Lung (tissue), 12 donors: ENCODE data around the gene GJA9. TPM values are rescaled to one million over a fixed set of nuclear protein-coding genes. Genes with fewer than 3 reads are reported as not detected.

Source experiments
- ATAC-seq: fragments of 200-7000 bp; cut with Tn5 transposase; one replicate; pipeline ENCODE4 v1.9.1; 2020; ENCODE audit warnings: moderate number of reproducible peaks; ENCODE audit not compliant: insufficient read depth, low FRiP score
- DNase-seq, 3 donors: peaks; one replicate each; pipeline ENCODE4 v3.0.0-alpha.2; 2013 to 2017
- H3K27ac ChIP-seq, 2 donors: one replicate each; pipeline ENCODE4 v1.5.1; 2013; ENCODE audit warnings: mild to moderate bottlenecking in 2 of 2, moderate library complexity in 2 of 2, control low read depth in 1 of 2, inconsistent platforms in 1 of 2, low read depth in 1 of 2, low read length in 1 of 2
- H3K27me3 ChIP-seq, 3 donors: one replicate each; pipeline ENCODE4 v1.5.1; 2013; ENCODE audit warnings: low read length in 2 of 3; ENCODE audit not compliant: control insufficient read depth in 3 of 3, insufficient read depth in 3 of 3
- H3K36me3 ChIP-seq, 4 donors: one replicate each; pipeline ENCODE4 v1.5.1; 2013; ENCODE audit warnings: low read length in 4 of 4, mild to moderate bottlenecking in 1 of 4, moderate library complexity in 1 of 4; ENCODE audit not compliant: control insufficient read depth in 4 of 4, insufficient read depth in 4 of 4
- H3K4me1 ChIP-seq, 5 donors: one replicate each; pipeline ENCODE4 v1.5.1; 2013; ENCODE audit warnings: low read length in 5 of 5, mild to moderate bottlenecking in 2 of 5, moderate library complexity in 1 of 5; ENCODE audit not compliant: control insufficient read depth in 5 of 5, insufficient read depth in 5 of 5
- H3K4me3 ChIP-seq: one replicate; pipeline ENCODE4 v1.5.1; 2013; ENCODE audit warnings: mild to moderate bottlenecking, control low read depth, moderate library complexity
- H3K9ac ChIP-seq, 2 donors: one replicate each; pipeline ENCODE4 v1.5.1; 2013; ENCODE audit warnings: low read length in 2 of 2, control low read depth in 1 of 2; ENCODE audit not compliant: insufficient read depth in 1 of 2
- H3K9me3 ChIP-seq, 4 donors: one replicate each; pipeline ENCODE4 v1.5.1; 2013; ENCODE audit warnings: low read length in 3 of 4, mild to moderate bottlenecking in 1 of 4, moderate library complexity in 1 of 4; ENCODE audit not compliant: control insufficient read depth in 4 of 4, insufficient read depth in 3 of 4
- CTCF ChIP-seq: IDR thresholded peaks from 2 replicates; pipeline ENCODE4 v1.5.1; 2012; ENCODE audit warnings: mild to moderate bottlenecking; ENCODE audit errors: control extremely low read depth, extremely low read depth
- WGBS, 2 donors: extraction: QIAGEN DNeasy Blood & Tissue Kit; methylation state at CpG; one replicate each; pipeline ENCODE4 v1.1.7; 2013; 5-methylcytosine and 5-hydroxymethylcytosine counted together
- polyA plus RNA-seq, 2 donors: library from polyadenylated mRNA; stranded (reverse); fragments of 200-250 nt; gene quantifications; one replicate each; pipeline ENCODE4 v1.2.1, GENCODE V29; 2013
- total RNA-seq, 2 donors: library from RNA; depleted of rRNA in 1 of 2; stranded (reverse); fragments of >200 nt in 1 of 2; gene quantifications; one replicate each; pipeline ENCODE4 v1.2.1, GENCODE V29; 2014 to 2021
- donor health status: control.
- donor health status: control.
- donor health status: Bipolar disorder and iron deficiency.
- donor health status: healthy.
- donor health status: DM: yes; HTN: yes; CAD: no.

Gene GJA9
- total and polyA plus RNA-seq, 4 donors, result 0.04 to 0.05 TPM; not detected in 2

GRCh38 chr1:38829368-38829767 is 52.0 kb downstream of the GJA9 start:
- H3K9me3 ChIP-seq, result no peaks in the 10 kb centered on the region
- TF ChIP-seq CTCF, result no peak
- H3K36me3 ChIP-seq, result no peaks in the 10 kb centered on the region
- H3K9ac ChIP-seq, result no peak overlapping the region
- DNase-seq (no peak), ATAC-seq (no peak)
- H3K27me3 ChIP-seq, result peaks cover 0 to 14% (median 4%) of the 10 kb centered on the region in 3 donors
- no peak overlapping the region for H3K4me3 ChIP-seq
- H3K27ac ChIP-seq, result no peak overlapping the region
- 38 to 66% methylated on average over 1 of the region's 1 CpG for WGBS, 2 donors
- no peaks in the 10 kb centered on the region for H3K4me1 ChIP-seq

GRCh38 chr1:38827318-38827717 is 54.1 kb downstream of the GJA9 start:
- DNase-seq (no peak), ATAC-seq (no peak)
- no peaks in the 10 kb centered on the region for H3K4me1 ChIP-seq
- H3K27me3 ChIP-seq, result peaks cover 0 to 17% (median 4%) of the 10 kb centered on the region in 3 donors
- TF ChIP-seq CTCF, result no peak
- no peak overlapping the region for H3K4me3 ChIP-seq
- H3K9me3 ChIP-seq, result no peaks in the 10 kb centered on the region
- no peak overlapping the region for H3K9ac ChIP-seq
- WGBS, 2 donors, result 61 to 77% methylated on average over 2 of the region's 2 CpGs
- no peaks in the 10 kb centered on the region for H3K36me3 ChIP-seq
- no peak overlapping the region for H3K27ac ChIP-seq

DNA sequence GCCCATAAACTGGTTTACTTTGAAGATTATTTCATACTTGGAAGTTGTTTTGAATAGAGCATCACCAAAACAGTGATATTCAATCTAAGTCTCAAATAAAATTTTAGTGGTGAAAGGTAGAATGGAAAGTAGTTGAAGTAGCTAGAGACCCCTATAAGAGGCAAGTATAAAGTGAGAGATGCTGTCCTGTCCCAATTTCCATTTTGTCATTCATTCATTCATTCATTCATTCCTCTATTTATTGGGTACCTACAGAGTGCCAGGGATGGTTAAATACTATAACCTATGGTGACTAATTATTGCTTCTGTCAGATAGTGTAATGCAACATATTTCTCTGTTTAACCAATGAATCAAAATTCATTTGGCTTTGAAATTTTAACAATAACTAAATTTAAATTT is 54.5 kb downstream of the GJA9 start:
- Histone ChIP-seq H3K27me3 (peaks cover 0 to 15% (median 4%) of the 10 kb centered on the region in 3 donors), H3K9me3 (no peaks in the 10 kb centered on the region), H3K27ac (no peak overlapping the region), H3K9ac (no peak overlapping the region), H3K4me3 (no peak overlapping the region), H3K4me1 (no peaks in the 10 kb centered on the region), H3K36me3 (no peaks in the 10 kb centered on the region)
- ATAC-seq (no peak), DNase-seq (no peak)
- TF ChIP-seq CTCF, result no peak

DNA sequence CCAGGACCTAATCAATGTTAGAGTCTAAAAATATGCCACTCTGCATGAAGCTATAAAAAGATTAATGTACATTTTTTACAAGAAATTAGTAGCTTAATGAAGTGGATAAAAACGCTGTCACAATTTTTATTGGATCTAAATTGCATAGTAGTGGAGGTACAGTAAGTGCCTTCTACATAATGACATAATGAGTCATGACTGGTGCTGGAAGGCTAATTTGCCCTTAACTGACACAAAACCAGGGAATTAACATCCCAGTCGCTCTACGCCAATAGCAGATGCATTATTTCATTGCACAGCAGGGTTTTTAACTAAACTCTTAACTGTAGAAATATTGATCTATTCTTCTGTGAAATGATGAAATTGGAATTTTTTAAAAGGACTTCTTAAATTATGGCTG is 55.1 kb downstream of the GJA9 start:
- ATAC-seq, result no peak
- Histone ChIP-seq H3K4me3 (no peak overlapping the region), H3K27ac (no peak overlapping the region), H3K36me3 (no peaks in the 10 kb centered on the region), H3K4me1 (no peaks in the 10 kb centered on the region), H3K9me3 (no peaks in the 10 kb centered on the region), H3K27me3 (peaks cover 0 to 15% (median 4%) of the 10 kb centered on the region in 3 donors), H3K9ac (no peak overlapping the region)
- no peak for DNase-seq
- no peak for TF ChIP-seq CTCF
- 82 to 88% methylated on average over 3 of the region's 3 CpGs for WGBS, 2 donors
